Kidney (tissue), 14 donors: ENCODE measurements around the gene CLDN3. TPM values are rescaled to one million over a fixed set of nuclear protein-coding genes. Genes with fewer than 3 reads are reported as not detected.

Source experiments
- DNase-seq, 5 donors: peaks; one replicate each; pipeline ENCODE4 v3.0.0-alpha.2; 2013 to 2020
- FAIRE-seq: peaks from 2 replicates; lab custom pipeline; 2012; peaks lifted over from hg19 to GRCh38; lab: Jason Lieb, UNC
- H3K27ac ChIP-seq, 2 donors: one replicate each; pipeline ENCODE4 v1.7.0; 2013; ENCODE audit warnings: low read depth in 2 of 2, low read length in 2 of 2, inconsistent platforms in 1 of 2
- H3K27me3 ChIP-seq: one replicate; pipeline ENCODE4 v1.7.1; 2013; ENCODE audit warnings: low read length, inconsistent platforms; ENCODE audit not compliant: control insufficient read depth, insufficient read depth
- H3K36me3 ChIP-seq, 3 donors: one replicate each; pipeline versions ENCODE4 v1.7.0 to v1.7.1; 2013; ENCODE audit warnings: low read length in 3 of 3, control low read depth in 1 of 3, inconsistent platforms in 1 of 3; ENCODE audit not compliant: insufficient read depth in 3 of 3, control insufficient read depth in 2 of 3
- H3K4me1 ChIP-seq, 3 donors: one replicate each; pipeline versions ENCODE4 v1.7.0 to v1.7.1; 2013; ENCODE audit warnings: low read length in 3 of 3, inconsistent platforms in 1 of 3, low read depth in 1 of 3; ENCODE audit not compliant: control insufficient read depth in 2 of 3, insufficient read depth in 2 of 3
- H3K4me3 ChIP-seq, 3 donors: one replicate each; pipeline versions ENCODE4 v1.7.0 to v1.8.1; 2013; ENCODE audit warnings: low read length in 3 of 3, control low read depth in 1 of 3, inconsistent platforms in 1 of 3
- H3K9ac ChIP-seq, 3 donors: one replicate each; pipeline versions ENCODE4 v1.7.0 to v1.7.1; 2013; ENCODE audit warnings: low read length in 3 of 3, control low read depth in 1 of 3, inconsistent platforms in 1 of 3
- H3K9me3 ChIP-seq, 3 donors: one replicate each; pipeline versions ENCODE4 v1.7.0 to v1.7.1; 2013; ENCODE audit warnings: low read length in 3 of 3, control low read depth in 1 of 3, inconsistent platforms in 1 of 3; ENCODE audit not compliant: control insufficient read depth in 2 of 3, insufficient read depth in 1 of 3
- CTCF ChIP-seq: IDR thresholded peaks from 3 replicates; pipeline ENCODE4 v1.5.1; 2012; ENCODE audit warnings: mild to moderate bottlenecking, moderate library complexity, borderline replicate concordance; ENCODE audit not compliant: insufficient read depth; ENCODE audit errors: extremely low read depth
- intact Hi-C: fragments of 100-400 bp; cut with DNase I; formaldehyde crosslinking; loops from one replicate; pipeline ENCODE4 v1.11.1; 2022
- polyA plus RNA-seq: library from polyadenylated mRNA; stranded (reverse); fragments of 350-450 nt; fragmentation: Illumina TruSeq; extraction: RNeasy Lipid Tissue Mini Kit (QIAGEN cat#74804); gene quantifications from one replicate; pipeline ENCODE4 v1.2.3, GENCODE V29; 2014; ENCODE audit warnings: low read depth, low replicate concordance; ENCODE audit not compliant: insufficient read depth
- total RNA-seq: library from RNA; stranded (reverse); fragmentation: NEBNext Ultra II Directional; extraction: Animal tissue kit (Norgen Biotek cat#: 25700); gene quantifications from one replicate; pipeline ENCODE4 v1.2.1, GENCODE V29; 2021
- donor health status: control.
- donor health status: control.
- donor health status: control.
- donor health status: control.
- donor health status: control.
- donor health status: DM: yes; HTN: yes; CAD: no.
- donor health status: Normal renal cell carcinoma (clear cell type).

Gene CLDN3
- total and polyA plus RNA-seq, 2 donors from 2014 or later, result 76.5 to 180 TPM

- Histone ChIP-seq H3K27me3 (no peaks in the 10 kb centered on the region), H3K9ac (no peak overlapping the region), H3K4me1 (peaks cover 0 to 4% (median 0%) of the 10 kb centered on the region in 3 donors), H3K4me3 (no peak overlapping the region), H3K36me3 (no peaks in the 10 kb centered on the region), H3K9me3 (no peaks in the 10 kb centered on the region), H3K27ac (no peak overlapping the region)
- DNase-seq (peak in 3 of 5 donors; percentile 18 to 36 (median 22)), FAIRE-seq (no peak)
- no peak for TF ChIP-seq CTCF
- intact Hi-C loops, result no loop called here
These were observed 3.4 kb downstream of the CLDN3 start for GRCh38 chr7:73766556-73767229.

- Histone ChIP-seq H3K4me3 (no peak overlapping the region), H3K27ac (no peak overlapping the region), H3K9ac (no peak overlapping the region), H3K9me3 (no peaks in the 10 kb centered on the region), H3K27me3 (no peaks in the 10 kb centered on the region), H3K36me3 (no peaks in the 10 kb centered on the region), H3K4me1 (no peaks in the 10 kb centered on the region)
- no peak for TF ChIP-seq CTCF
- FAIRE-seq (no peak), DNase-seq (no peak)
- intact Hi-C loops, result no loop called here
These were observed 7.4 kb downstream of the CLDN3 start for GRCh38 chr7:73762659-73762999.

DNA sequence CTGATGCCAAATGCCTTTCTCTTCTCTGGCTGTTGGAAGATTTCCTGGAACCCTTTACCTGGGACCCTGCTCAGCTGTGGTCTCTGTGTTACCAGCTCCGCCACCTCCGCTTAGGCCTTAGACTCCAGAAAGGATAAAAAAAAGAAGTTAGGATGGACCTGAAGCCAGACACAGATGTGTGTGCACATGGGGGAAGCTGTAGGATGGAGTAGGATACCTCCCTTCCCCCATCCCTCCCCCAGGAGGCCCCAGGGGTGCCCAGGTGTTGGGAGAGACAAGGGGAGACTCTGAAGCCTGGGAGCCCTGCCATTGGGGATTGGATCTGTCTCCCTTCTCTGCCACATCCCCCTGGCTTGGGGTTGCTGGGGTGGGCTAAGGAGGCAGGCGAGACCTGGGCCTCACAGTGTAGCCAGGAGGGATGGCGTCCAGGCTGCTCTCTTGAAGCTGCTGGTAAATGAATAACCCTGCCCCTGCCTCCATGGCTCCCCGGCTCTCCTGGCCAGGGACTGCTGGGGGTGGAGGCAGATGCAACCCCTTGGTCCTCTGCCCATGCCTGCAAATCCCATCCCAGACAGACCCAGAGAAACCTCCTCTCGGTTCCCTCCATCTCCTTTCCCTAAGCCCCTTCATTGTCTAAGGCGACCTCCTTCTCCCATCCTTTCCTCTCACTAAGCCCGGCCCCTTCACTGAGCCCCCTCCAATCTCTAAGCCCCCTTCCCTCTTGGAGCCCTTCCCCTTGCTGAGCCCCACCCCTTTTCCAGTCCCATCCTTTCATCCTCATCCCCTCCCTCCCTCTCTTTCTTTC, 8.0 kb downstream of the CLDN3 start:
- no peak overlapping the region for H3K27ac ChIP-seq
- DNase-seq (peak in 4 of 5 donors; percentile 33 to 63 (median 50)), FAIRE-seq (no peak)
- no peak overlapping the region for H3K9ac ChIP-seq
- no peaks in the 10 kb centered on the region for H3K36me3 ChIP-seq
- no peaks in the 10 kb centered on the region for H3K27me3 ChIP-seq
- intact Hi-C loops, result no loop called here
- H3K9me3 ChIP-seq, result no peaks in the 10 kb centered on the region
- TF ChIP-seq CTCF, result no peak
- H3K4me1 ChIP-seq, result no peaks in the 10 kb centered on the region
- H3K4me3 ChIP-seq, result no peak overlapping the region
